Ishikawa (cell line): ENCODE data around the gene FPR2.

Experiments
- CEBPB ChIP-seq: IDR thresholded peaks from 2 replicates; pipeline ENCODE4 v1.6.1; 2012
- EGR1 ChIP-seq: IDR thresholded peaks from 2 replicates; pipeline ENCODE4 v1.6.1; 2012
- EP300 ChIP-seq: IDR thresholded peaks from 2 replicates; pipeline ENCODE4 v1.6.1; 2012; ENCODE audit warnings: borderline replicate concordance
- FOXM1 ChIP-seq: IDR thresholded peaks from 2 replicates; pipeline ENCODE4 v1.6.1; 2012; ENCODE audit warnings: low read depth, borderline replicate concordance
- NFIC ChIP-seq: IDR thresholded peaks from 2 replicates; pipeline ENCODE4 v1.6.1; 2012
- RAD21 ChIP-seq: IDR thresholded peaks from 2 replicates; pipeline ENCODE4 v1.6.1; 2012; ENCODE audit warnings: low read depth
- TCF12 ChIP-seq: IDR thresholded peaks from 2 replicates; pipeline ENCODE4 v1.6.1; 2012; ENCODE audit warnings: low read depth
- TEAD4 ChIP-seq: IDR thresholded peaks from 2 replicates; pipeline ENCODE4 v1.6.1; 2012

GRCh38 chr19:51811344-51811743, 50.4 kb downstream of the FPR2 start:
- no peak for TF ChIP-seq EGR1
- TF ChIP-seq NFIC = no peak
- no peak for TF ChIP-seq FOXM1
- no peak for TF ChIP-seq TCF12
- no peak for TF ChIP-seq RAD21
- TF ChIP-seq EP300 = no peak
- no peak for TF ChIP-seq TEAD4
- TF ChIP-seq CEBPB = no peak
